ENCODE results near the gene MEIKIN. TPM values are rescaled to one million over a fixed set of nuclear protein-coding genes. Genes with fewer than 3 reads are reported as not detected.
"Not testable (repeated sequence)": the region's sequence is repeated elsewhere in the genome, so short reads cannot be mapped to it uniquely, and the experiment has no call there.

MEIKIN gene
- total RNA-seq, 3 donors from 2014 or later, result not detected

- not testable (repeated sequence) for H3K36me3 Mint-ChIP-seq (ENCODE audit: insufficient read depth); DNase-seq; H3K27me3 Mint-ChIP-seq (ENCODE audit: low read depth); H3K4me3 Mint-ChIP-seq; ATAC-seq; H3K4me1 Mint-ChIP-seq (ENCODE audit: low read depth)
- peaks cover 54% of the 10 kb centered on the region for H3K9me3 Mint-ChIP-seq
Measured at GRCh38 chr5:131842971-131843370, 102.5 kb downstream of the MEIKIN start.

GRCh38 chr5:131832702-131833101 is 112.8 kb downstream of the MEIKIN start:
- DNase-seq; H3K36me3 Mint-ChIP-seq (ENCODE audit: insufficient read depth); H3K9me3 Mint-ChIP-seq; H3K4me3 Mint-ChIP-seq; H3K27me3 Mint-ChIP-seq (ENCODE audit: low read depth); H3K4me1 Mint-ChIP-seq (ENCODE audit: low read depth); ATAC-seq: not testable (repeated sequence)

GRCh38 chr5:131825404-131826013 is 120.0 kb downstream of the MEIKIN start:
- ATAC-seq, result no peak
- Mint-ChIP-seq H3K4me3 (no peak overlapping the region), H3K27me3 (ENCODE audit: low read depth) (no peaks in the 10 kb centered on the region), H3K9me3 (peaks cover 3% of the 10 kb centered on the region), H3K36me3 (ENCODE audit: insufficient read depth) (peaks cover 4% of the 10 kb centered on the region), H3K4me1 (ENCODE audit: low read depth) (no peaks in the 10 kb centered on the region)
- no peak for DNase-seq

- no peak for ATAC-seq
Measured at GRCh38 chr5:131824631-131825030, 120.8 kb downstream of the MEIKIN start.

GRCh38 chr5:131821221-131821620 is 124.2 kb downstream of the MEIKIN start:
- no peaks in the 10 kb centered on the region for H3K9me3 Mint-ChIP-seq
- ATAC-seq (no peak), DNase-seq (no peak)
- peaks cover 4% of the 10 kb centered on the region for H3K4me1 Mint-ChIP-seq (ENCODE audit: low read depth)
- H3K27me3 Mint-ChIP-seq (ENCODE audit: low read depth), result no peaks in the 10 kb centered on the region
- peaks cover 4% of the 10 kb centered on the region for H3K36me3 Mint-ChIP-seq (ENCODE audit: insufficient read depth)
- H3K4me3 Mint-ChIP-seq, result no peak overlapping the region

More at GRCh38 chr5:131824631-131825030, 120.8 kb downstream of the MEIKIN start:
- Mint-ChIP-seq H3K9me3 (peaks cover 3% of the 10 kb centered on the region), H3K4me3 (no peak overlapping the region), H3K4me1 (ENCODE audit: low read depth) (no peaks in the 10 kb centered on the region), H3K27me3 (ENCODE audit: low read depth) (no peaks in the 10 kb centered on the region), H3K36me3 (ENCODE audit: insufficient read depth) (peaks cover 4% of the 10 kb centered on the region)
- DNase-seq, result no peak

- Mint-ChIP-seq H3K36me3 (ENCODE audit: insufficient read depth) (no peaks in the 10 kb centered on the region), H3K4me3 (no peak overlapping the region), H3K9me3 (no peaks in the 10 kb centered on the region), H3K27me3 (ENCODE audit: low read depth) (no peaks in the 10 kb centered on the region), H3K4me1 (ENCODE audit: low read depth) (peaks cover 4% of the 10 kb centered on the region)
- no peak for ATAC-seq
- no peak for DNase-seq
Measured at GRCh38 chr5:131818001-131818724, 127.3 kb downstream of the MEIKIN start.

- peaks cover 4% of the 10 kb centered on the region for H3K4me1 Mint-ChIP-seq (ENCODE audit: low read depth)
- no peaks in the 10 kb centered on the region for H3K27me3 Mint-ChIP-seq (ENCODE audit: low read depth)
- ATAC-seq (no peak), DNase-seq (no peak)
- no peaks in the 10 kb centered on the region for H3K36me3 Mint-ChIP-seq (ENCODE audit: insufficient read depth)
- no peak overlapping the region for H3K4me3 Mint-ChIP-seq
- no peaks in the 10 kb centered on the region for H3K9me3 Mint-ChIP-seq
Measured at GRCh38 chr5:131814990-131815389, 130.5 kb downstream of the MEIKIN start.

- H3K4me1 Mint-ChIP-seq (ENCODE audit: low read depth), result no peaks in the 10 kb centered on the region
- no peak for ATAC-seq
- DNase-seq, result no peak
- H3K36me3 Mint-ChIP-seq (ENCODE audit: insufficient read depth), result no peaks in the 10 kb centered on the region
- no peaks in the 10 kb centered on the region for H3K9me3 Mint-ChIP-seq
- H3K27me3 Mint-ChIP-seq (ENCODE audit: low read depth), result no peaks in the 10 kb centered on the region
- no peak overlapping the region for H3K4me3 Mint-ChIP-seq
Measured at GRCh38 chr5:131812371-131813160, 132.9 kb downstream of the MEIKIN start.

GRCh38 chr5:131810510-131811249 is 134.8 kb downstream of the MEIKIN start:
- DNase-seq (no peak), ATAC-seq (no peak)
- H3K9me3 Mint-ChIP-seq, result no peaks in the 10 kb centered on the region
- no peak overlapping the region for H3K4me3 Mint-ChIP-seq
- no peaks in the 10 kb centered on the region for H3K36me3 Mint-ChIP-seq (ENCODE audit: insufficient read depth)
- no peaks in the 10 kb centered on the region for H3K4me1 Mint-ChIP-seq (ENCODE audit: low read depth)
- H3K27me3 Mint-ChIP-seq (ENCODE audit: low read depth), result no peaks in the 10 kb centered on the region

GRCh38 chr5:131796793-131797693 is 148.4 kb downstream of the MEIKIN start, which contains the start of gene FNIP1:
FNIP1 (minus strand) TSS chr5:131797017; CDS start chr5:131796921, 96 bp downstream.
- peaks cover 28% of the 10 kb centered on the region for H3K4me1 Mint-ChIP-seq (ENCODE audit: low read depth)
- DNase-seq (peak; percentile 98), ATAC-seq (peak; percentile 96 to 97)
- peaks cover 4% of the 10 kb centered on the region for H3K36me3 Mint-ChIP-seq (ENCODE audit: insufficient read depth)
- peak within 1 kb of the TSS; percentile 92 for H3K4me3 Mint-ChIP-seq
- H3K9me3 Mint-ChIP-seq, result no peaks in the 10 kb centered on the region
- no peaks in the 10 kb centered on the region for H3K27me3 Mint-ChIP-seq (ENCODE audit: low read depth)

- Mint-ChIP-seq H3K4me3 (peak overlapping the region; percentile 92), H3K36me3 (ENCODE audit: insufficient read depth) (peaks cover 5% of the 10 kb centered on the region), H3K9me3 (no peaks in the 10 kb centered on the region), H3K27me3 (ENCODE audit: low read depth) (no peaks in the 10 kb centered on the region), H3K4me1 (ENCODE audit: low read depth) (peaks cover 34% of the 10 kb centered on the region)
- ATAC-seq (peak; percentile 16 to 27), DNase-seq (peak; percentile 12)
Measured at GRCh38 chr5:131795879-131796792, 149.3 kb downstream of the MEIKIN start.

- Mint-ChIP-seq H3K4me3 (peak overlapping the region; percentile 92), H3K36me3 (ENCODE audit: insufficient read depth) (peaks cover 7% of the 10 kb centered on the region), H3K4me1 (ENCODE audit: low read depth) (peaks cover 42% of the 10 kb centered on the region), H3K27me3 (ENCODE audit: low read depth) (no peaks in the 10 kb centered on the region), H3K9me3 (no peaks in the 10 kb centered on the region)
- DNase-seq (no peak), ATAC-seq (no peak)
Measured at GRCh38 chr5:131795228-131795627, 150.2 kb downstream of the MEIKIN start.

All from activated T-cell treated with anti-CD3 and anti-CD28 coated beads, Interleukin-2, amount 50 U/mL, for 4 hours (primary cell).